LNCAP (cell line): ENCODE results near the gene DCUN1D3.

Experiments used
- TF ChIP-seq, protein P1 (sequence below): fragments of 450-650 bp; IDR thresholded peaks from 2 replicates; pipeline ENCODE4 v1.5.1; 2017; ENCODE audit warnings: mild to moderate bottlenecking

The DCUN1D3 gene

DNA sequence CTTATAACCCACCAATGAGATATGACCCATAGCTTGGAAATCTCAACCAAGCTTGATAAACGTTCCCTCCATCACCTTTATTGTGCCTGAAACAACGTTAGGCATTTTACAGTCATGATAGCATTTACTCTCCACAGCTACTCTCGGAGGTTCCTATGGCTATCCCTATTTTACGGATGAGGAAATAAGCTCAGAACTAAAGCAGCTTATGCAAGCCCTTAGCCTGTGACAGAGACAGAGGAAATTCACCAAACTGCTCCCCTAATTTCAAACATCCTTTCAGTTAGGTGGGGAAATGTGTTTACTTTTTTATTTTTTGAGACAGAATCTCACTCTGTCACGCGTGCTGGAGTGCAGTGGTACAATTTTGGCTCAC lies 18.7 kb downstream of the DCUN1D3 start:
- TF ChIP-seq, protein P1, sequence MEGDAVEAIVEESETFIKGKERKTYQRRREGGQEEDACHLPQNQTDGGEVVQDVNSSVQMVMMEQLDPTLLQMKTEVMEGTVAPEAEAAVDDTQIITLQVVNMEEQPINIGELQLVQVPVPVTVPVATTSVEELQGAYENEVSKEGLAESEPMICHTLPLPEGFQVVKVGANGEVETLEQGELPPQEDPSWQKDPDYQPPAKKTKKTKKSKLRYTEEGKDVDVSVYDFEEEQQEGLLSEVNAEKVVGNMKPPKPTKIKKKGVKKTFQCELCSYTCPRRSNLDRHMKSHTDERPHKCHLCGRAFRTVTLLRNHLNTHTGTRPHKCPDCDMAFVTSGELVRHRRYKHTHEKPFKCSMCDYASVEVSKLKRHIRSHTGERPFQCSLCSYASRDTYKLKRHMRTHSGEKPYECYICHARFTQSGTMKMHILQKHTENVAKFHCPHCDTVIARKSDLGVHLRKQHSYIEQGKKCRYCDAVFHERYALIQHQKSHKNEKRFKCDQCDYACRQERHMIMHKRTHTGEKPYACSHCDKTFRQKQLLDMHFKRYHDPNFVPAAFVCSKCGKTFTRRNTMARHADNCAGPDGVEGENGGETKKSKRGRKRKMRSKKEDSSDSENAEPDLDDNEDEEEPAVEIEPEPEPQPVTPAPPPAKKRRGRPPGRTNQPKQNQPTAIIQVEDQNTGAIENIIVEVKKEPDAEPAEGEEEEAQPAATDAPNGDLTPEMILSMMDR = no peak

DNA sequence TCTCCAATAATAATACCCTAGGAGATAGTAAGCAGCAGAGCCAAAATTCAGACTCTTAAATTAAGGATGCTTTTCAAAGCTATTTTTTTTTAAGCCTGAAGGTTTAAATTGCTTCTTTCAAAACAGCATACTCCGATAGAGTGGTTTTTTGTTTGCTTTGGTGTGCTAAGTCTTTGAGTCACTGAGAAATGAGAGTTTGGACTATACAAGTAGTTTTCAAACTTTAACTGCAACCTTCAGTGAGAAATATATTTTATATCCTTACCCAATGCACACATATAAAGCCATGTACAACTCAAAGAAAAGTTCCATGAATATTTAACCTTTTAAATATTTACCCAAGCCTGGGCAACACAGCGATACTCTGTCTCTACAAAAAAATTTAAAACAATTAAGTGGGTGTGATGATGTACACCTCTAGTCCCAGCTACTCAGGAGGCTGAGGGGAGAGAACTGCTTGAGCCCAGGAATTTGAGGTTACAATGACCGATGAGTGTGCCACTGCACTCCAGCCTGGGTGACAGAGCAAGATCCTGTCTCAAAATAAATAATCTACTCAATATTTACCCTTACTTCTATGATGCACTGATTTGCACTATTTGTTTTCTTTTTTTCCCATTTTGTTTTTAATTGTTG lies 19.2 kb downstream of the DCUN1D3 start:
- TF ChIP-seq, protein P1 = no peak

DNA sequence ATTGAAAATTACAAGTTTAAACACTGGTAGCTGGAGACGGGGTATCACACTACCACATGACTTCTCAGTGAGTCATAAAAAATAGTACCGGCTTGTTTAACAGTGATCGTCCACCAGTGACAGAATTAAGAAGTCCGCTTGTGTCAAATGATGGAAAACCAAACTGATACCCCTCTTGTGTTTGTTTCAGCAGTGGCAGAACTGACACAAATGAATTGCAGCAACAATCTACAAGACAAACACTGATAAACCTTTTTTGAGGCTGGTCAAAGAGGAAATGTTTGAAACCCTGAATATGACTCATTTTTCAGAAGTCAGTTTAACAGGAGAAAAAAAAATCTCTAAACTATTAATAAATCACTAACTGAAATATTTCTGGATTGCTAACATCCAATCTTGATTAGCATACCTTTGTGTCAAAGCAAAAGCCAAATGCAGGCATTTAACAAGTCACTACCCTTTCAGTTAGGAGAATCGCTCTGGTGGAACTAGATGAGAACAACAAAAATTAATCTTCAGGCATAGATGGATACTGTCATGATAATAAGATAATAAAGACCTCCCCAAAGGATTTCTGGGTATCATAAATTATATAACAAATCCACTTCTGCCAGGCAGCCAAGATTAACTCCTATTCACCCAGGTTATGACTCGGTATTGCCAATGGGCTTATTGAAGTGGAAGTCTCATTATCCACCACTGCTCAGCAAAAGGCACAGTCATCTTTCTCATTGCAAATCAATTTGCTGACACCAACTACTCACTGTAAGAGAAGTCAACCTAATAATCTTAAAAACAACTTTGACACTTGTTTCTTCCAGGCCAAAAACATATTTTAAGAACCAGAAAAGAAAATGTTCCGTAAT lies 20.8 kb downstream of the DCUN1D3 start:
- TF ChIP-seq, protein P1 = no peak

DNA sequence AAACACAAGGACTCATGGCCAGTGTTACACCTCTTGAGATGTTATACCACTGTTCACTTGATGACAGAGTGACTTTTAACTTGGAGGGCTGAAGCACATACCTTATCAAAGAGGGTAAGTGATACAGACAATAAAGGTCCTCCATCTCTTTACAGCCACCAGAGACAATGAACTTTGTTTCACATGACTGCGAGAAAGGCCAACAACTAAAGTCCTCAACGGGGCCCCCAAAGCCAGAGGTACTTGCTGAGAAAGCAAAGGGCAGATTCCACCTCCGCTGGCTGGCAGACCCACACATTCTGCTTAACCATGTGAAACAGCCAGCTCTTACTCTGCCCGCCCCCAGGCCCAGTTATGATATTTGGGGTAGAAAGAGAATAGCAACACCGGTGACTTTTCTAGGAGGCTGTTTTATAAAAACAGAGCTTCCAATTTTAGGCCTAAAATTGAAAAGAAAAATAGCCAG lies 21.4 kb downstream of the DCUN1D3 start:
- TF ChIP-seq, protein P1 = no peak

DNA sequence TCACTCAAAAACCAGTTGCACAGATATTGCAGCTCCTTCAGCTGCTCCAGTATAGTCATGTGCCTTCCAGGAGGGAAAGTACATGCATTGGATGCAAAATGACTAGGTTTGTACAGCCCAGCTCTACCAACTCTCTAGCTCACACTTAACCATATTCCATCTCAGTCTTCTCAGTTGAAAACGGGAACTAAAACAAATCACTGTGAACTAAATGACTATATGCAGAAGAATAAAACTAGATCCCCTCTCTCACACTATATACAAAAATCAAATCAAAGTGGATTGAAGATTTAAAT lies 24.9 kb downstream of the DCUN1D3 start:
- TF ChIP-seq, protein P1 = no peak

DNA sequence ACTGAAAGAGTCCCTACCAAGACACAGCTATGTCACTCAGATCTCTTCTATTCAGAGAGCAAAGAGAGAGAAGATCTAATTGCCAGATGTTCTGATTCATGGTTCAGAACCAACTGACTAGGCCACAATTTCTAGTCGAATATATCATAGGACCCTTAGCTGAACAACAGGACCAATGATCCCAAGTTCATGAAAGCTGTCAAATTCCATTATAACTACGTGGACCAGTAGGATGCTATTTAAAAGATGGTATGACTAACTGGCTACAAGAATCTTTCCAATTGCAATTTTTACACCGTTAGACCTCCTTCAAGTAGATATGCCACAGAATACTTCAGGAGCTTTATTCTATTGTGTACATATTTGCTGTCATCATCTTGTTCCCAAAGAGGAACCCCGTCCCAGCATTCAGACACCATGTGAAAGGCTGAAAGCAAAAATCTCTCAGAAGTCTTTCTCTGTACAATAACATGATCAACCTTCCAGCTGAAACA lies 26.0 kb downstream of the DCUN1D3 start:
- TF ChIP-seq, protein P1 = no peak

DNA sequence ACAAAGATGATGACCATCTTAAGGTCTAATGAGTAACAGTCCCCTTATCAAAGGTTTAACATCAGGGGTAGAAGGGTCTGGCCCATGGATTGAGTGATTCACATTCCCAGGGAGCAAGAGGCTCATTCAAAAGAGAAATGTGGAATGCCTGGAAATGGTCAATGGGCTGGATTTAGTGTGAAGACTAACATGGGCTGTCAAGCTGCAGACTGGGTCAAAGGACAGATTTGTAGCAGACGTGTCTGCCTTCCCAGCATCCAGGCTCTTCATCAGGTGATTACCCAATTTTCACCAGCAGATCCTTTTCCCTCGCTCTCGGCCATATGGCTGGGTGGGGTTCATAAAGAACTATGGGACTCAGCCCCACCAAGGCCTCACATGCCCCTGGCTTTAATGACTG lies 26.8 kb downstream of the DCUN1D3 start:
- TF ChIP-seq, protein P1 = no peak
